Measurements from ENCODE around the gene CBLN2. TPM values are rescaled to one million over a fixed set of nuclear protein-coding genes. Genes with fewer than 3 reads are reported as not detected.

CBLN2 gene
- total and polyA plus RNA-seq, 2 of the 13 experiments (the other 11 are each of a cell fraction or from before 2014, with no cell fraction given), result not detected

DNA sequence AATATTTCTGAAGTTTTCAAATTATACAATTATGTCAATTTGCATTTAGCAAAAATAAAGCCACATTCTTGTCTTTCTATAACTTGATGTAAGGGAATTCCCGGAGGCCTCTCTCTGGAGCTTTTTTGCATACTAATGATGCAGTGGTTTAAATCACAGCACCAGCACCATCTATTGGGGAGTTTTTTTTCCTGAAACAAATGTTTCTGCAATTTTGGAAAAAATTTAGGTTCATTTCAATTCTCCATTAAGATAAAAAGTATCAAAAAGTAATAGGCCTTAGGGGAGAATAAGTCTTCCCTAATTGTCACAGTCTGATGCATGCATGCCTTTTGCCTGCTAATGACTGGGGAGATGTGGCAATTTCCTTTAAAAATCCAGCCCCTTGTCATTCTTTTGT is 13.5 kb downstream of the CBLN2 start:
- DNase-seq (ENCODE audit: low spot score) (no peak), ATAC-seq (no peak), FAIRE-seq (no peak)
- Histone ChIP-seq H2AFZ (ENCODE audit: low read length) (no peak overlapping the region), H3K4me2 (ENCODE audit: low read depth, low read length) (no peak overlapping the region), H3K4me3 (replicated peaks in 1 of 3; ENCODE audit: insufficient read depth in 1 of 3, low read depth in 2 of 3, low read length in 3 of 3) (no peak overlapping the region), H3K4me1 (ENCODE audit: insufficient read depth, low read length) (no peaks in the 10 kb centered on the region), H3K27ac (ENCODE audit: extremely low read length, insufficient read depth, low read length) (no peak overlapping the region), H3K79me2 (ENCODE audit: insufficient read depth, low read length) (no peaks in the 10 kb centered on the region), H3K27me3 (ENCODE audit: control insufficient read depth in 1 of 2, insufficient read depth in 2 of 2, low read length in 2 of 2) (no peaks in the 10 kb centered on the region), H3K9ac (ENCODE audit: insufficient read depth, low read depth, low read length) (no peak overlapping the region), H3K9me3 (ENCODE audit: low read length) (no peaks in the 10 kb centered on the region), H4K20me1 (ENCODE audit: insufficient read depth, low read length) (no peaks in the 10 kb centered on the region), H3K36me3 (replicated peaks in 1 of 2; ENCODE audit: control insufficient read depth in 1 of 2, insufficient read depth in 2 of 2, low read length in 2 of 2) (no peaks in the 10 kb centered on the region)
- WGBS (ENCODE audit: low lambda C conversion rate), result 0% methylated on average over 1 of the region's 1 CpG
- BruUV-seq (replicated peaks), result no TSS peak
- CTCF ChIA-PET (ENCODE audit: low intra/inter-chr PET ratio, low total read pairs), result no interaction called here
- intact Hi-C loops (cut with micrococcal nuclease; ENCODE audit: unreplicated experiment), result no loop called here
- in situ Hi-C loops (cut with HindIII; ENCODE audit: extremely low pct_ligation_motif_present, low pct_unique_long_range_greater_than_20kb), result loop anchor here (25.0 kb wide), 1 partner anchor 1743 kb away; no protein-coding TSS in a partner anchor
- POLR2A ChIA-PET, result no interaction called here
- TF ChIP-seq ZNF12 (CRISPR knock-in tag; IDR thresholded peaks at IDR 0.05), result no peak
- no peak for TF ChIP-seq SP5 (CRISPR knock-in tag; IDR thresholded peaks at IDR 0.05; ENCODE audit: borderline replicate concordance, low read depth)
- no peak for TF ChIP-seq PREB (CRISPR knock-in tag; IDR thresholded peaks at IDR 0.05)
- no peak for TF ChIP-seq ZNF678 (CRISPR knock-in tag; IDR thresholded peaks at IDR 0.05)
- TF ChIP-seq ATAD3A (CRISPR knock-in tag; IDR thresholded peaks at IDR 0.05), result no peak
- no peak for TF ChIP-seq MEIS2 (CRISPR knock-in tag; IDR thresholded peaks at IDR 0.05)
- TF ChIP-seq SIX4 (CRISPR knock-in tag; IDR thresholded peaks at IDR 0.05), result no peak
- TF ChIP-seq, protein P1, sequence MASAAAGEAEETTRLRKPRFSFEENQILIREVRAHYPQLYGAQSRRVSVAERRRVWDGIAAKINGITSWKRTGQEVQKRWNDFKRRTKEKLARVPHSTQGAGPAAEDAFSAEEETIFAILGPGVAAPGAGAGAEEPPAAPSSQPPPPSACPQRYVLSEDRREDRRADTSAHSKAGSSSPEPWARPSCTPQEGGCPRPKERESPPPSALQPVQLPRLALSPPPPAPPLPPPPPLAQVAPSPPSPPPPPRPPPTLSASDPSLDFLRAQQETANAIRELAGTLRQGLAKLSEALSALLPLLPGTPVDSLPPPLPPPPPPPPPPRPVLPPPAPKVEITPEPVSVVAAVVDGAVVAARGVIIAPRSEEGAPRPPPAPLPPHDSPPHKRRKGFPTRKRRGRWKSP (CRISPR knock-in tag; IDR thresholded peaks at IDR 0.05), result no peak
- TF ChIP-seq, protein P2, sequence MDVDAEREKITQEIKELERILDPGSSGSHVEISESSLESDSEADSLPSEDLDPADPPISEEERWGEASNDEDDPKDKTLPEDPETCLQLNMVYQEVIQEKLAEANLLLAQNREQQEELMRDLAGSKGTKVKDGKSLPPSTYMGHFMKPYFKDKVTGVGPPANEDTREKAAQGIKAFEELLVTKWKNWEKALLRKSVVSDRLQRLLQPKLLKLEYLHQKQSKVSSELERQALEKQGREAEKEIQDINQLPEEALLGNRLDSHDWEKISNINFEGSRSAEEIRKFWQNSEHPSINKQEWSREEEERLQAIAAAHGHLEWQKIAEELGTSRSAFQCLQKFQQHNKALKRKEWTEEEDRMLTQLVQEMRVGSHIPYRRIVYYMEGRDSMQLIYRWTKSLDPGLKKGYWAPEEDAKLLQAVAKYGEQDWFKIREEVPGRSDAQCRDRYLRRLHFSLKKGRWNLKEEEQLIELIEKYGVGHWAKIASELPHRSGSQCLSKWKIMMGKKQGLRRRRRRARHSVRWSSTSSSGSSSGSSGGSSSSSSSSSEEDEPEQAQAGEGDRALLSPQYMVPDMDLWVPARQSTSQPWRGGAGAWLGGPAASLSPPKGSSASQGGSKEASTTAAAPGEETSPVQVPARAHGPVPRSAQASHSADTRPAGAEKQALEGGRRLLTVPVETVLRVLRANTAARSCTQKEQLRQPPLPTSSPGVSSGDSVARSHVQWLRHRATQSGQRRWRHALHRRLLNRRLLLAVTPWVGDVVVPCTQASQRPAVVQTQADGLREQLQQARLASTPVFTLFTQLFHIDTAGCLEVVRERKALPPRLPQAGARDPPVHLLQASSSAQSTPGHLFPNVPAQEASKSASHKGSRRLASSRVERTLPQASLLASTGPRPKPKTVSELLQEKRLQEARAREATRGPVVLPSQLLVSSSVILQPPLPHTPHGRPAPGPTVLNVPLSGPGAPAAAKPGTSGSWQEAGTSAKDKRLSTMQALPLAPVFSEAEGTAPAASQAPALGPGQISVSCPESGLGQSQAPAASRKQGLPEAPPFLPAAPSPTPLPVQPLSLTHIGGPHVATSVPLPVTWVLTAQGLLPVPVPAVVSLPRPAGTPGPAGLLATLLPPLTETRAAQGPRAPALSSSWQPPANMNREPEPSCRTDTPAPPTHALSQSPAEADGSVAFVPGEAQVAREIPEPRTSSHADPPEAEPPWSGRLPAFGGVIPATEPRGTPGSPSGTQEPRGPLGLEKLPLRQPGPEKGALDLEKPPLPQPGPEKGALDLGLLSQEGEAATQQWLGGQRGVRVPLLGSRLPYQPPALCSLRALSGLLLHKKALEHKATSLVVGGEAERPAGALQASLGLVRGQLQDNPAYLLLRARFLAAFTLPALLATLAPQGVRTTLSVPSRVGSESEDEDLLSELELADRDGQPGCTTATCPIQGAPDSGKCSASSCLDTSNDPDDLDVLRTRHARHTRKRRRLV (CRISPR knock-in tag; IDR thresholded peaks at IDR 0.05), result no peak
- no peak for TF ChIP-seq FOXA1 (IDR thresholded peaks at IDR 0.05)
- no peak for TF ChIP-seq FOXA1 (CRISPR knock-in tag; IDR thresholded peaks at IDR 0.05)
- TF ChIP-seq, protein P3, sequence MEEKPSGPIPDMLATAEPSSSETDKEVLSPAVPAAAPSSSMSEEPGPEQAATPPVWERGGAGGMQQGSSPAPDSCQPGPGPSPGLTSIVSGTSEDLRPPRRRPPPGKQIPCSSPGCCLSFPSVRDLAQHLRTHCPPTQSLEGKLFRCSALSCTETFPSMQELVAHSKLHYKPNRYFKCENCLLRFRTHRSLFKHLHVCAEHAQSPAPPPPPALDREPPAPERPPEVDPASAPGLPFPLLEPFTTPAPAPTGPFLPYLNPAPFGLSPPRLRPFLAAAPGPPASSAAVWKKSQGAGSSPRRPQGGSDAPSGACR (CRISPR knock-in tag; IDR thresholded peaks at IDR 0.05), result no peak
- no peak for TF ChIP-seq ZSCAN9 (CRISPR knock-in tag; IDR thresholded peaks at IDR 0.05; ENCODE audit: borderline replicate concordance)
- TF ChIP-seq ESRRA (CRISPR knock-in tag; IDR thresholded peaks at IDR 0.05; ENCODE audit: low read depth), result no peak
- TF ChIP-seq MED8 (CRISPR knock-in tag; IDR thresholded peaks at IDR 0.05; ENCODE audit: insufficient replicate concordance), result no peak
- TF ChIP-seq ZNF230 (CRISPR knock-in tag; IDR thresholded peaks at IDR 0.05), result no peak
- TF ChIP-seq RNF2 (conservative IDR thresholded peaks at IDR 0.05; ENCODE audit: low read depth), result no peak
- TF ChIP-seq ZFP37 (CRISPR knock-in tag; IDR thresholded peaks at IDR 0.05; ENCODE audit: borderline replicate concordance), result no peak
- TF ChIP-seq ARNTL (CRISPR knock-in tag; IDR thresholded peaks at IDR 0.05), result no peak
